Measurements from ENCODE around the gene ZEB2. TPM values are rescaled to one million over a fixed set of nuclear protein-coding genes. Genes with fewer than 3 reads are reported as not detected.

ZEB2 gene
- total RNA-seq, 3 donors from 2014 or later: 53.7 to 225 (median 83.2) TPM

DNA sequence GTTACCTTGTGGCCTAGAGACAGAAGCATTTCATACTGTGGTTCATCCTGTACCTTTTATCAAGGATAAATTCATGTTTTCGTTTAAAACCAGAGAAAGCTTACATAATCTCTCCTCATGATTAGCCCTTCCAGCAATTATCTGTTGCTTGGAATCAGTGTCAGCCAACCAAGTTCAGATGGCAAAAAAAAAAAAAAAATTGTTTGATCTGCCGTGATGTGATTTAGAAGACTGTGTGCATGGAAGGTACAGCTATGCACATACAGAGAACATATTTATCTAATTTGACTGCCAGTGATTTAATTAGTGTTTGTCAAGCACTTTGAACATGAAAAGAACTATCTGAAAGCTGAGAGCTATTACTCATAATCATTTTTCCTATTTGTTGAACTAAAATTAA lies 180.9 kb downstream of the ZEB2 start:
- intact Hi-C loops (cut with DNase I; ENCODE audit: low total_unique reads): no loop called here
- Histone ChIP-seq H3K4me1 (no peaks in the 10 kb centered on the region), H3K4me3 (no peak overlapping the region), H3K36me3 (no peaks in the 10 kb centered on the region), H3K27ac (no peak overlapping the region), H3K27me3 (no peaks in the 10 kb centered on the region), H3K9me3 (no peaks in the 10 kb centered on the region)
- DNase-seq (ENCODE audit: low spot score in 2 of 2): no peak
- TF ChIP-seq POLR2A (IDR thresholded peaks at IDR 0.05): no peak
- TF ChIP-seq POLR2AphosphoS5 (IDR thresholded peaks at IDR 0.05): no peak
- TF ChIP-seq CTCF (IDR thresholded peaks at IDR 0.05): no peak

GRCh38 chr2:144334551-144334950 lies 185.4 kb downstream of the ZEB2 start:
- Histone ChIP-seq H3K9me3 (no peaks in the 10 kb centered on the region), H3K36me3 (no peaks in the 10 kb centered on the region), H3K4me3 (no peak overlapping the region), H3K27ac (no peak overlapping the region), H3K27me3 (no peaks in the 10 kb centered on the region), H3K4me1 (no peaks in the 10 kb centered on the region)
- no peak for DNase-seq (ENCODE audit: low spot score in 2 of 2)
- intact Hi-C loops (cut with DNase I; ENCODE audit: low total_unique reads): no loop called here
- TF ChIP-seq POLR2AphosphoS5 (IDR thresholded peaks at IDR 0.05) (no peak), POLR2A (IDR thresholded peaks at IDR 0.05) (no peak), CTCF (IDR thresholded peaks at IDR 0.05) (no peak)

All from breast epithelium (tissue), 4 donors.